Natural killer cell (primary cell): Measurements from ENCODE around the gene GRK2. TPM values are rescaled to one million over a fixed set of nuclear protein-coding genes. Genes with fewer than 3 reads are reported as not detected.

ENCODE experiments used
- ATAC-seq, 3 donors: fragments of 150-1000 bp in 2 of 3; fragments of 200-7000 bp in 1 of 3; cut with Tn5 transposase; 1 replicate in 1 of 3; 2 replicates in 2 of 3; pipeline ENCODE4 v1.10.0; 2021; ENCODE audit warnings: mild to moderate bottlenecking in 2 of 3, moderate library complexity in 2 of 3
- DNase-seq, 2 donors: peaks; one replicate each; pipeline versions ENCODE4 v3.0.0 to v3.0.0-alpha.2; 2013 to 2021; ENCODE audit warnings: mixed read lengths in 1 of 2
- H3K27ac ChIP-seq: one replicate; pipeline ENCODE4 v1.5.1; 2013; ENCODE audit warnings: mild to moderate bottlenecking, low read length
- H3K27me3 ChIP-seq: one replicate; pipeline ENCODE4 v1.6.1; 2013; ENCODE audit warnings: low read length; ENCODE audit not compliant: control insufficient read depth, insufficient read depth
- H3K36me3 ChIP-seq: one replicate; pipeline ENCODE4 v1.6.1; 2013; ENCODE audit warnings: low read length; ENCODE audit not compliant: control insufficient read depth, insufficient read depth
- H3K4me1 ChIP-seq: one replicate; pipeline ENCODE4 v1.6.1; 2013; ENCODE audit warnings: low read length; ENCODE audit not compliant: control insufficient read depth, insufficient read depth
- H3K4me3 ChIP-seq: one replicate; pipeline ENCODE4 v1.5.1; 2013; ENCODE audit warnings: low read length
- H3K9me3 ChIP-seq: one replicate; pipeline ENCODE4 v1.6.1; 2013; ENCODE audit warnings: low read length; ENCODE audit not compliant: control insufficient read depth, insufficient read depth
- H3K27ac Mint-ChIP-seq, 2 donors: one replicate each; pipeline ENCODE4 v1.8.0; 2022; ENCODE audit warnings: mild to moderate bottlenecking in 2 of 2, mixed read lengths in 2 of 2, moderate library complexity in 1 of 2
- H3K27me3 Mint-ChIP-seq, 2 donors: one replicate each; pipeline ENCODE4 v1.8.0; 2022; ENCODE audit warnings: low read depth in 2 of 2, mixed read lengths in 2 of 2
- H3K36me3 Mint-ChIP-seq: one replicate; pipeline ENCODE4 v1.8.0; 2022; ENCODE audit warnings: mixed read lengths
- H3K4me1 Mint-ChIP-seq, 2 donors: one replicate each; pipeline ENCODE4 v1.8.0; 2022; ENCODE audit warnings: mixed read lengths in 2 of 2
- H3K4me3 Mint-ChIP-seq: one replicate; pipeline ENCODE4 v1.8.0; 2022; ENCODE audit warnings: mild to moderate bottlenecking, moderate library complexity, mixed read lengths
- H3K9me3 Mint-ChIP-seq, 2 donors: one replicate each; pipeline ENCODE4 v1.8.0; 2022; ENCODE audit warnings: mixed read lengths in 2 of 2
- CTCF ChIP-seq: fragments of 200-600 bp; IDR thresholded peaks from one replicate; pipeline ENCODE4 v1.8.0; 2022; ENCODE audit warnings: antibody characterized with exemption
- WGBS: methylation state at CpG from one replicate; pipeline ENCODE4 v1.1.7; 2013; ENCODE audit warnings: missing lambda C conversion rate; ENCODE audit not compliant: insufficient coverage; 5-methylcytosine and 5-hydroxymethylcytosine counted together
- intact Hi-C: fragments of 100-400 bp; cut with micrococcal nuclease; formaldehyde crosslinking; loops from one replicate; pipeline ENCODE4 v1.14.2; 2022
- total RNA-seq, 4 donors: library from RNA; stranded (reverse); fragments of 120-200 nt in 1 of 4; gene quantifications; one replicate each; pipeline versions ENCODE4 v1.2.3 to v1.2.4, GENCODE V29; 2013 to 2022

GRK2 gene
- total RNA-seq, 3 donors from 2014 or later (not counting 1 experiment from before 2014, with no cell fraction given): 390 to 482 (median 441) TPM

DNA sequence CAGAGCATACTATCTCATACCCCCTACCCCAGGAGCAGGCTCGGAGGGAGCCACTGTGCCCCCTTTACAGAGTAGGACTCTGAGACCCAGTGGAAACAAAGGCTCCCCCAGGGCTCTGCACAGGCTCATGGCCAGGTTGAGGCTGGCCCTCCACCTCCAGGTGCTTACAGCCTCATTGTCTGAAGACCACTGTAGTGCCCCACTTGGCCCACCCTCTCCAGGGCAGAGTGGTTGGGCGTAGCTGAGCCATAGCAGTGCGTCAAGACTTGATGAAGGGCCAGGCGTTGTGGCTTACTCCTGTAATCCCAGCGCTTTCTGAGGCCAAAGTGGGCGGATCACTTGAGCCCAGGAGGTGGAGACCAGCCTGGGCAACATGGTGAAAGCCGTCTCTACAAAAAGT, 24.5 kb downstream of the GRK2 start:
- H3K36me3 Mint-ChIP-seq: peaks cover 2% of the 10 kb centered on the region
- TF ChIP-seq CTCF: no peak
- Histone ChIP-seq H3K36me3 (peaks cover 47% of the 10 kb centered on the region), H3K4me3 (no peak overlapping the region), H3K27ac (no peak overlapping the region), H3K9me3 (peaks cover 4% of the 10 kb centered on the region), H3K4me1 (peaks cover 56% of the 10 kb centered on the region), H3K27me3 (no peaks in the 10 kb centered on the region)
- intact Hi-C loops: no loop called here
- ATAC-seq (no peak), DNase-seq (no peak)
- WGBS: 92% methylated on average over 7 of the region's 7 CpGs
- peaks cover 46 to 56% of the 10 kb centered on the region in 2 donors for H3K4me1 Mint-ChIP-seq
- H3K4me3 Mint-ChIP-seq: no peak overlapping the region
- H3K9me3 Mint-ChIP-seq: no peaks in the 10 kb centered on the region
- no peaks in the 10 kb centered on the region for H3K27me3 Mint-ChIP-seq
- peak overlapping the region in 1 of 2 donors; percentile 94 for H3K27ac Mint-ChIP-seq

GRCh38 chr11:67291481-67292381, 25.5 kb downstream of the GRK2 start:
- peaks cover 4% of the 10 kb centered on the region for H3K9me3 ChIP-seq
- H3K9me3 Mint-ChIP-seq: peaks cover 2 to 3% of the 10 kb centered on the region in 2 donors
- DNase-seq (no peak), ATAC-seq (no peak)
- peak overlapping the region; percentile 17 for H3K4me3 Mint-ChIP-seq
- 97% methylated on average over 33 of the region's 33 CpGs for WGBS
- H3K36me3 ChIP-seq: peaks cover 49% of the 10 kb centered on the region
- intact Hi-C loops: no loop called here
- peaks cover 47 to 49% of the 10 kb centered on the region in 2 donors for H3K4me1 Mint-ChIP-seq
- no peak overlapping the region for H3K27ac ChIP-seq
- no peak overlapping the region for H3K4me3 ChIP-seq
- no peaks in the 10 kb centered on the region for H3K27me3 ChIP-seq
- H3K27ac Mint-ChIP-seq: peak overlapping the region; percentile 83 to 94
- H3K27me3 Mint-ChIP-seq: no peaks in the 10 kb centered on the region
- H3K4me1 ChIP-seq: peaks cover 47% of the 10 kb centered on the region
- H3K36me3 Mint-ChIP-seq: peaks cover 11% of the 10 kb centered on the region
- TF ChIP-seq CTCF: no peak

DNA sequence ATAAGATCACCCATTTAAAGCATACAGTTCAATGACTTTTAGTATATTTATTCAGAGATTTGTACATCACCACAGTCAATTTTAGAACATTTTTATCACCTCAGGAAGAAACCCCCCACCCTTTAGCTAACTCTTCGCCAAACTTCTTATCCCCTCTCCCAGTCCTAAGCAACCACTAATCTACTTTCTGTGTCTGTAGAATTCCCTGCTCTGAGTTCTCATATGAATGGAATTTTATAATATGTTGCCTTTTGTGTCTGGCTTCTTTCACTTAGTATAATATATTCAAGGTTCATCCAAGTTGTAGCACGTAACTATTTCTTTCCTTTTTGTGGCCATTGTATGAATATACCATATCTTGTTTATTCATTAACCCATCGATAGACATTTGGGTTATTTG, 26.4 kb downstream of the GRK2 start:
- no peak overlapping the region for H3K4me3 ChIP-seq

More for the DNA sequence above, 26.4 kb downstream of the GRK2 start:
- Mint-ChIP-seq H3K9me3 (peaks cover 2 to 3% of the 10 kb centered on the region in 2 donors), H3K4me1 (peaks cover 37 to 40% of the 10 kb centered on the region in 2 donors), H3K4me3 (peak overlapping the region; percentile 80), H3K36me3 (peaks cover 17% of the 10 kb centered on the region), H3K27me3 (no peaks in the 10 kb centered on the region), H3K27ac (peak overlapping the region; percentile 80 to 83)
- Histone ChIP-seq H3K27me3 (no peaks in the 10 kb centered on the region), H3K36me3 (peaks cover 50% of the 10 kb centered on the region), H3K27ac (peak overlapping the region; percentile 14), H3K9me3 (peaks cover 4% of the 10 kb centered on the region), H3K4me1 (peaks cover 37% of the 10 kb centered on the region)
- intact Hi-C loops: no loop called here
- TF ChIP-seq CTCF: no peak
- ATAC-seq (no peak), DNase-seq (no peak)
- WGBS: 100% methylated on average over 1 of the region's 3 CpGs
